Measurements from ENCODE around the gene KCNAB1.

Gene KCNAB1

DNA sequence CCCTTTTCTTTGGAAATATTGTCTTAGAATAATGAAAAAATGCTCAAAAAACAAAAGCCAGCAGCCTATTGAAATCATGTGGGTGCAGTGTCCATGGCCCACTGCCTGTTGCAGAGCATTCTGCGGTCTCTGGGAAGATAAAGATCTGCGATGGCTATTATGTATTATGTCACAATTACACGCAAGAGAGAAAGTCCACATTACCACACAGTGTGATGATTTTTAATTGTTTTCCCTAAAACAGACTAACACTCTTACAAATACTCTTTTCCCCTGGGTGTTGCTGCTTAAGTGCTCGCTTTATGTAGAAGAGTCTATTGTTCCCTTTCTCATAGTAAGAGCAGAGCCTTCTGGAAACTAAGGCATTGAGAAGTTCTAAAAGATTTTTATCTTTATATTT lies 402.3 kb downstream of the KCNAB1 start:
- no peak overlapping the region for H3K4me3 ChIP-seq (ENCODE audit: insufficient read length, low read depth)
- TF ChIP-seq ZNF274 (IDR thresholded peaks at IDR 0.05; ENCODE audit: low read depth, low read length) (no peak), YY1 (IDR thresholded peaks at IDR 0.05; ENCODE audit: insufficient read depth, insufficient read length) (no peak), SUZ12 (IDR thresholded peaks at IDR 0.05; ENCODE audit: extremely low read depth, insufficient read depth, insufficient read length) (no peak)
- no peak overlapping the region for H3K9ac ChIP-seq (ENCODE audit: insufficient read length, low read depth)
- DNase-seq (ENCODE audit: low read depth, low spot score) = no peak
- no peaks in the 10 kb centered on the region for H3K9me3 ChIP-seq (ENCODE audit: insufficient read depth, low read length)
- H3K27me3 ChIP-seq (ENCODE audit: insufficient read depth, insufficient read length) = no peaks in the 10 kb centered on the region
- H3K4me1 ChIP-seq (ENCODE audit: insufficient read depth, insufficient read length) = no peaks in the 10 kb centered on the region
- no peaks in the 10 kb centered on the region for H3K36me3 ChIP-seq (ENCODE audit: insufficient read depth, insufficient read length, low read length)

DNA sequence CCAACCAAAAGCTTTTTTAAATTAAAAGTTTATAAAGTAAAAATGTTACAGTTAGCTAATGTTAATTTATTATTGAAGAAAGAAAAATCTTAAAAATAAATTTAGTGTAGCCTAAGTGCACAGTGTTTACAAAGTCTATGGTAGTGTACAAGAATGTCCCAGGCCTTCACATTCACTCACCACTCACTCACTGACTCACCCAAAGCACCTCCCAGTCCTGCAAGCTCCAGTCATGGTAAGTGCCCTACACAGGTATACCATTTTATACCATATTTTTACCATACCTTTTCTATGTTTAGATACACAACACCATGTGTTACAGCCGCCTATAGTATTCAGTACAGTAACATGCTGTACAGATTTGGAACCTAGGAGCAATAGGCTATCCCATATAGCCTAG lies 405.4 kb downstream of the KCNAB1 start:
- no peak overlapping the region for H3K9ac ChIP-seq (ENCODE audit: insufficient read length, low read depth)
- no peaks in the 10 kb centered on the region for H3K9me3 ChIP-seq (ENCODE audit: insufficient read depth, low read length)
- H3K4me1 ChIP-seq (ENCODE audit: insufficient read depth, insufficient read length) = no peaks in the 10 kb centered on the region
- DNase-seq (ENCODE audit: low read depth, low spot score) = no peak
- no peaks in the 10 kb centered on the region for H3K36me3 ChIP-seq (ENCODE audit: insufficient read depth, insufficient read length, low read length)
- H3K27me3 ChIP-seq (ENCODE audit: insufficient read depth, insufficient read length) = no peaks in the 10 kb centered on the region
- H3K4me3 ChIP-seq (ENCODE audit: insufficient read length, low read depth) = no peak overlapping the region
- no peak for TF ChIP-seq YY1 (IDR thresholded peaks at IDR 0.05; ENCODE audit: insufficient read depth, insufficient read length)
- TF ChIP-seq ZNF274 (IDR thresholded peaks at IDR 0.05; ENCODE audit: low read depth, low read length) = no peak
- TF ChIP-seq SUZ12 (IDR thresholded peaks at IDR 0.05; ENCODE audit: extremely low read depth, insufficient read depth, insufficient read length) = no peak

DNA sequence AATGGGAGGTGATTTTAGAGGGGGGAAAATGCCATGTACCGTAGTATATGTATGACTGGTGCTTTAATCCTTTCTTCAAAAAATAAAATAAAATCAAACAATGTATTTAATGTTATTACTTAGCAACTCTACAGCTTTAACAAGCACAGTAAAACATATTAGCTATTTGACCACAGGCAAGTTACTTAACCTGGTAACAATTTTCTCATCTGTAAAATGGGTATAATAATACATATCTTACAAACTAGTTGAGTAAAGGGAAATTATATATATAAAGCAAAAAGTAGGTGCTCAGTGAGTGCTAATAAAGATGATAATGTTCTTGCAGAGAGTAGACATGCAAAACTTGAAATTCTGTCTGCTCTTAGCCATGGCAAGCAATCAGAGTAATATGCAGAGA lies 406.7 kb downstream of the KCNAB1 start:
- no peak for DNase-seq (ENCODE audit: low read depth, low spot score)
- no peaks in the 10 kb centered on the region for H3K36me3 ChIP-seq (ENCODE audit: insufficient read depth, insufficient read length, low read length)

DNA sequence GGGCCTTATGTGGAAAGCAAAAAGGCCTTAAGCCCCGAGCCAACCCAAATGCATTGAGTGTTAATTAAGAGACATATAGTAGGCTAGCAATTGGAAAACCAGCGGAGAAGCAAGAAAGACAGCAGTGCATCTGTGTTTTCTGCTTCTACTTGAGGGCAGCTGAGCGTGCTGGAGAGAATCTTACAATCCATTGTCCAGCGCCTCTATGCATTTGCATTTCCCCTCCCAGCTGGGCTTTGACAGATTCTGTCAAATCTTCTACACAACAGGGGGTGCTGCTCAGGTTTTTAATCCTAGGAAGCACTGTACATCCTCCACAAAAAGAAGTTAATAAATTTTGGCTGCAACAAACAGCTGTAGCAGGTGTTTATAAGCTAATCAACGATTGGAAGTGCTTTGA lies 410.6 kb downstream of the KCNAB1 start:
- H3K4me1 ChIP-seq (ENCODE audit: insufficient read depth, insufficient read length) = peaks cover 9% of the 10 kb centered on the region
- TF ChIP-seq YY1 (IDR thresholded peaks at IDR 0.05; ENCODE audit: insufficient read depth, insufficient read length) (no peak), SUZ12 (IDR thresholded peaks at IDR 0.05; ENCODE audit: extremely low read depth, insufficient read depth, insufficient read length) (no peak), ZNF274 (IDR thresholded peaks at IDR 0.05; ENCODE audit: low read depth, low read length) (no peak)
- DNase-seq (ENCODE audit: low read depth, low spot score) = no peak

More for the DNA sequence above, 406.7 kb downstream of the KCNAB1 start:
- H3K27me3 ChIP-seq (ENCODE audit: insufficient read depth, insufficient read length) = no peaks in the 10 kb centered on the region
- no peak for TF ChIP-seq SUZ12 (IDR thresholded peaks at IDR 0.05; ENCODE audit: extremely low read depth, insufficient read depth, insufficient read length)
- TF ChIP-seq YY1 (IDR thresholded peaks at IDR 0.05; ENCODE audit: insufficient read depth, insufficient read length) = no peak
- no peak for TF ChIP-seq ZNF274 (IDR thresholded peaks at IDR 0.05; ENCODE audit: low read depth, low read length)
- no peaks in the 10 kb centered on the region for H3K9me3 ChIP-seq (ENCODE audit: insufficient read depth, low read length)
- no peaks in the 10 kb centered on the region for H3K4me1 ChIP-seq (ENCODE audit: insufficient read depth, insufficient read length)
- no peak overlapping the region for H3K9ac ChIP-seq (ENCODE audit: insufficient read length, low read depth)
- no peak overlapping the region for H3K4me3 ChIP-seq (ENCODE audit: insufficient read length, low read depth)

DNA sequence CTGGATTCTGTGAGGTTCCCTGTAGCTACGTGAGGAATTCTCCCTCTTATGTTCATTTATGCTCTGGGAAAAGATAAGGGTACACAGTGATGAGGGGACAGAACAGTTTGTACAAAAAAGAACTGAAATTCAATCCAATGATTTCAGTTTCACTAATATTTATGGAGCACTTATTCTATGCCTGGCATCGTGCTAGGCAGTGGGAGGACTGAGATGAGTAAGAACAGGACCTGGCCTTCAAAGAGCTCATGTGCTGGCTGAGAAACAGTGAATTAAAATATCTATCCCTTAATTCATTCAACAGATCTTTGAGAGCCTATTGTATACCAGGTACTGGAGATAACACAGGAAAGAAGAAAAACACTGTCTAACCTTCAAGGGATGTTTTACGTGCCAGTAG lies 412.4 kb downstream of the KCNAB1 start:
- Histone ChIP-seq H3K4me1 (ENCODE audit: insufficient read depth, insufficient read length) (peaks cover 9% of the 10 kb centered on the region), H3K27me3 (ENCODE audit: insufficient read depth, insufficient read length) (no peaks in the 10 kb centered on the region), H3K36me3 (ENCODE audit: insufficient read depth, insufficient read length, low read length) (no peaks in the 10 kb centered on the region), H3K4me3 (ENCODE audit: insufficient read length, low read depth) (no peak overlapping the region), H3K9me3 (ENCODE audit: insufficient read depth, low read length) (no peaks in the 10 kb centered on the region), H3K9ac (ENCODE audit: insufficient read length, low read depth) (no peak overlapping the region)
- no peak for DNase-seq (ENCODE audit: low read depth, low spot score)
- TF ChIP-seq SUZ12 (IDR thresholded peaks at IDR 0.05; ENCODE audit: extremely low read depth, insufficient read depth, insufficient read length) (no peak), ZNF274 (IDR thresholded peaks at IDR 0.05; ENCODE audit: low read depth, low read length) (no peak), YY1 (IDR thresholded peaks at IDR 0.05; ENCODE audit: insufficient read depth, insufficient read length) (no peak)

More for the DNA sequence above, 410.6 kb downstream of the KCNAB1 start:
- no peaks in the 10 kb centered on the region for H3K27me3 ChIP-seq (ENCODE audit: insufficient read depth, insufficient read length)
- H3K9ac ChIP-seq (ENCODE audit: insufficient read length, low read depth) = no peak overlapping the region
- H3K4me3 ChIP-seq (ENCODE audit: insufficient read length, low read depth) = no peak overlapping the region
- no peaks in the 10 kb centered on the region for H3K9me3 ChIP-seq (ENCODE audit: insufficient read depth, low read length)
- H3K36me3 ChIP-seq (ENCODE audit: insufficient read depth, insufficient read length, low read length) = no peaks in the 10 kb centered on the region

DNA sequence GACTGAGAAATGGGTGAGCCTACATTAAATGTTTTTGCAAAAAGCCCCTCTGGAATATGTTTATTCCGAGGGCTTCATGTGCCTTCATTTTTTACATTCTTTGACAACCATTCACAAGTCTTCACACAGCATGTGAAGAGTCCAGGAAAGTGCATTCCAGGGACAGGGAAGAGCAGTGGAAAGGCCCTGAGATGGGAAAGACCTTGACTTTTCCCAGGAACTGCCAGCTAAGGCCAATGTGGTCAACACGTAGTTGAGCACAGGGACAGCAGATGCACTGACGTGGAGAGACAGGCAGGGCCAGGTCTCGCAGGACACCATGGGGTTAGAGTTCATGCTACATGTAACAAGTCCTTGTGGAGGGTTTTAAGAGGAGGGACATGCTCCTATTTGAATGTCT lies 412.8 kb downstream of the KCNAB1 start:
- Histone ChIP-seq H3K27me3 (ENCODE audit: insufficient read depth, insufficient read length) (no peaks in the 10 kb centered on the region), H3K4me3 (ENCODE audit: insufficient read length, low read depth) (no peak overlapping the region), H3K9ac (ENCODE audit: insufficient read length, low read depth) (no peak overlapping the region), H3K36me3 (ENCODE audit: insufficient read depth, insufficient read length, low read length) (peaks cover 1% of the 10 kb centered on the region), H3K9me3 (ENCODE audit: insufficient read depth, low read length) (no peaks in the 10 kb centered on the region), H3K4me1 (ENCODE audit: insufficient read depth, insufficient read length) (peaks cover 9% of the 10 kb centered on the region)
- no peak for TF ChIP-seq SUZ12 (IDR thresholded peaks at IDR 0.05; ENCODE audit: extremely low read depth, insufficient read depth, insufficient read length)
- TF ChIP-seq ZNF274 (IDR thresholded peaks at IDR 0.05; ENCODE audit: low read depth, low read length) = no peak
- TF ChIP-seq YY1 (IDR thresholded peaks at IDR 0.05; ENCODE audit: insufficient read depth, insufficient read length) = no peak
- no peak for DNase-seq (ENCODE audit: low read depth, low spot score)

DNA sequence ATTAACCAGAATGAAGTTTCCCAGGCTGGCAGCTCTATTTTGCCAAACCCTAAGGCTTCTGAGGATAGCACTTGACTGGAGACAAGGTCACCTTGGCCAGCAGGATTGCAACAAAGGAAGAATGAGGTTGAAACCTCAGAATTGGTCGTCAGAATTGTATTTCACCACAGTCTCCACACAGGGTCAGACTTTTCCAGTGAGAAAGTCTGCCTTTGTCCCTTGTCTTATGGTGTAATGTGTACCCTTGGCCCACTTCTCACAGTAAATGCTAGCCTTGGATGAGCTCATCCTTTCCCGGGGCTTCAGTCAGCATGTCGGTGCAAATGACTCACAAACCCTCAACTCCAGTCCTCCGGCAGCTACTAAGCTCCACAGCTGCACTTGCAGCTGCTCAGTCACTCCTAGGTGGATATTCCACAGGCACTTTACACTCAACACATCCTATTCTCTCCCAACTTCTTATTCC lies 414.8 kb downstream of the KCNAB1 start:
- DNase-seq (ENCODE audit: low read depth, low spot score) = peak; percentile 44
- Histone ChIP-seq H3K4me1 (ENCODE audit: insufficient read depth, insufficient read length) (peaks cover 9% of the 10 kb centered on the region), H3K36me3 (ENCODE audit: insufficient read depth, insufficient read length, low read length) (peaks cover 19% of the 10 kb centered on the region), H3K27me3 (ENCODE audit: insufficient read depth, insufficient read length) (no peaks in the 10 kb centered on the region), H3K9ac (ENCODE audit: insufficient read length, low read depth) (no peak overlapping the region), H3K9me3 (ENCODE audit: insufficient read depth, low read length) (no peaks in the 10 kb centered on the region), H3K4me3 (ENCODE audit: insufficient read length, low read depth) (no peak overlapping the region)
- no peak for TF ChIP-seq ZNF274 (IDR thresholded peaks at IDR 0.05; ENCODE audit: low read depth, low read length)
- no peak for TF ChIP-seq SUZ12 (IDR thresholded peaks at IDR 0.05; ENCODE audit: extremely low read depth, insufficient read depth, insufficient read length)

All from NT2/D1 (cell line).